NCI-H1417 treated with DMSO at 0.1 percent for 48 hours (cell line): ENCODE results near the gene CACNA2D1.

Experiments used
- DNase-seq: peaks from one replicate; lab custom pipeline; 2025; lab: John Stamatoyannopoulos, UW

The CACNA2D1 gene

DNA sequence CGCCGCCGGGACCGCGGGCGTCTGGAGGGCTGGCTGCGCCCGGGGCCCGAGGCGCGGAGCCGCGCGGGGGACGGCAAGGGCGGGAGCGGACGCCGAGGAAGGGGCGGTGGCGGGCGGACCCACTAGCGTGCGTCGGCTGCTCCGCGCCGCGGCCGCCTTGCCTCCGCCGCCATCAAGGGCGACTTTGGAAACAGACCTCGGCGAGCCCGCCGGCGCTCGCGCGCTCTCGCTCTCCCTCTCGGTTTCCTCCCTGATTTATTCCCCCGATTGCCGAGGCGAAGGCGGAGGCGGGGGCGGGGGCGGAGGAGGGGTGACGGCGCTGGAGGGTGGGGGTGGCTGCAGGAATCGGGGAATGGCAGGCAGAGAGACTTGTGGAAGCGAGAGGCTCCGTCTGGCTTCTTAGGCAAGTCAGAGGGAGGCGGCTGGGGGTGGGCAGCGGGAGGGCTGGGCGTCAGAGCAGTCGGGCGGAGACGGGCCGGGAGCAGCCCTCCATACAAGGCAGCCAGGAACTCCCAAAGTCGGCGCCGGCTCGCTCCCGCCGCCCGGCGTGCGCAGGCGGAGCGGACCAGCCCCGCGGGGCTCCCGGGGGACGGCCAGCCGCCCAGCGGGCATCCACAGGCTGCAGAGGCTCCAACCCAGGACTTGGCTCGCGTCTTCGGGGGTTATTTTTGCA, at the start of gene CACNA2D1:
TSS of gene CACNA2D1 (minus strand) at position 231 of the 673 bp plus-strand sequence.
- peak; percentile 80 for DNase-seq

DNA sequence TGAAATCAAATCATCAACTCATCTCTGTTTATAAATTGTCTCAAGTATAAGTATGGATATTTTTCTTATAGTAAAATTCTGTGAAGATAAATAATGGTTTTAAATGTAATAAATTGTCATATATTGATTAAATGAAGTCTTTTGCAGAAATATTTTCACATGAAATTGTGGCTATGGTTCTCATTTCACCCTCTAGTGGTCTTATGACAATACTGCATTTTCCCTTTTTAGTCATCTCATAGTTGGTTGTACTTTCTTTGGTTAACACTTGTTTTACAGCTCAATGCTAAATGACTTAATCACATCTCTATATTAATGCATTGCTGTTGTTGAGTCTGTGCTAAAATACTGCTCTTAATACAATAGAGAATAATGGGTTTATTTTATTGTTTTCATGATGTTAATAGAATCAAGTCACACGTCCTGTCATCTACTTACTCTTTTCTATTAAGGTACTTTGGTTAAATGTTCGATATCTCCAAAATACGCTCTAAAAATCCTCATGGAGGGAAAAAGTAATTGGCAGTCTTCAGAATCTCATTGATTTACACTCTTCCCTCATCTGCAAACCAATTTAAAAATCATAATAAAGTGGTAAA, 38.0 kb upstream of the CACNA2D1 start:
- DNase-seq = peak; percentile 15

DNA sequence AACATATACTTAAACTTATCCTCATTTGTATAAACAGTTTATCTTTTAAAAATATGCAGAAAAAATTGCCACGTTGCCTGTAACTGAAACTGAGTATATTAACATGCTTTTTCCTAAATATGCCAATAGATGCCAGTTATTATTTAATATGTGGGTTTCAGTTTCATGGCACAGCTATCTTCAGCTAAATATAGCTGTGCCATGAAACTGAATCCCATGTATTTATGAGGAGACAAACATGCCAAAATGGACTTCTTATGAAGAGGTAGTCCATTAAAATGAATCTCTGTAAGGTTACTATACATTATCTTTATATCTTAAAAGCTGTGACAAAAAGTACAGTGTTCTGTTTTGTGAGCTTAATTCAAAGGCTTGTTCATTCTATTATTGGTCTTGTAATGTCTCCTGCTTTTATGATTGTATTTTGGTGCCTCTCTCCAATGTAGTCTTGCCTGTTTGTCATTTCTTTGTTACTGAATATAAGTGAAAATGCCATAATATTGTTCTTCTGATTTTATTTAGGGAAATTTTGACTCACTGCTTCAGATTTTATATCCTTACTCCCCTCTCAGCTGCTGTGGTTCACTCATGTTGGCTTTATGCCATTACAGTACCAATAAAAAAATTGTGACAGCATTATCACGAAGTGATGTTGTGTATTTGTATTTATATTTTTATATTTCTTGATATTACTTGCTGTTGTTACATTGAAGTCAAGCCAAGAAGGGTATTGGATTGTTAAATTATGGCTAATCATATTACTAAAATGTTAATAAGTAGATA, 34.3 kb upstream of the CACNA2D1 start:
- peak; percentile 24 for DNase-seq

DNA sequence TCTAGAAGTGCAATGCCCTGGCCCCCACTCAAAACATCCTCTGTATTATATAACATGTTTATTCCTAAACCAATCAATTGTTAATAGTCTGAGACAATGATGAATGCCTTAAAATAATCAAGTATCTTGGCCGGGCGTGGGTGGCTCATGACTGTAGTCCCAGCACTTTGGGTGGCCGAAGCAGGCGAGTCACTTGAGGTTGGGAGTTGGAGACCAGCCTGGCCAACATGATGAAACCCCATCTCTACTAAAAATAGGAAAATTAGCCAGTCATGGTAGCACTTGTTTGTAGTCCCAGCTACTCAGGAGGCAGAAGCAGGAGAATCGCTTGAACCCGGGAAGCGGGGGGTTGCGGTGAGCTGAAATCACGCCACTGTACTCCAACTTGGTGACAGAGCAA, 29.4 kb upstream of the CACNA2D1 start:
- no peak for DNase-seq

DNA sequence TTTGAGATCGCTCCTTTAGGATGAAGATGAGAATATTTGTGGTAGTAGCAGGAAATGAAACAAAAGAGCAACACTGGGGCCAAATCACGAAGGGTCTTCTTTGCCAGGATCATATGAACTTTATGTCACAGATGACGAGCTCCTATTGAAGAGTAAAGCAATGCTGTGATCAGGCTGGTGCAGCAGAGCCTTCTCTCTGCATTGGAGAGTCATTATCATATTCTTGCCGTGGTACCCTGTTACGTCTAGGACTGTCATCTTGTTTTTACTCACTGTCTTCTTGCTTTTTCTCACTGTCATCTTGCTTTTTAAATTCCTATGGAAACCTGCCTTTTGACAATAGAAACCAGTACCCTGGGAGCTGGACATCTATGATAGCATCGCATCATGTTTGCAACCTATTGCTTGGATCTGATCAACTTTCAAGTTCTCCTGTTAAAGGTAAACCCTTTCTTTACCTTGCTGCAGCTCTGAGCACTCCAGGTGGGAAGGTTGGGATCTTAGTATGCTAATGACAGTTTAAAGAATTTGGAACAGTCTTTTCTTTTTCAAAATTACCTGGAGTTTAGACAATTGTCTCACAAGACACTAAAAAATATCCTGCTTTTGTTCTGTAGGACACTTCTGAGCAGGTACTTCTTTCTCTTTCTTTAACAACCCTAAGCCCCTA, 27.9 kb upstream of the CACNA2D1 start:
- DNase-seq = no peak

DNA sequence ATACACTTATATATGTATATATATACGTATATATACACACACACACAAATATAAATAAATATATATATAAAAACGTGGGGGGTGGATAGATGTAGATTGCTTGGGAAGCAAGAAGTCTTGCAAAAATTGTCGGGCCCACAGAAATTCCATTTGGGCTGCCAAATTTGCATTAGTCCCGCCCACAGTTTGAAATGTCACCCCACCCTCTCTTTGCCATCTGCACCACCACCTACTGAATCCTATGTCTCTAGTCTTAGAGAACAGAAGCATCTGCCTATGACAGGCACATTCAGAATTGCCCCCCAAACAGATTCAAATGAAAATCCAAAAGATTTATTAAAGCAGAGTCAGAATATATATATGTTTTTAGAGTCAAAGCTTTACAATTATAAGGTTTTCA, 25.6 kb upstream of the CACNA2D1 start:
- DNase-seq = no peak

DNA sequence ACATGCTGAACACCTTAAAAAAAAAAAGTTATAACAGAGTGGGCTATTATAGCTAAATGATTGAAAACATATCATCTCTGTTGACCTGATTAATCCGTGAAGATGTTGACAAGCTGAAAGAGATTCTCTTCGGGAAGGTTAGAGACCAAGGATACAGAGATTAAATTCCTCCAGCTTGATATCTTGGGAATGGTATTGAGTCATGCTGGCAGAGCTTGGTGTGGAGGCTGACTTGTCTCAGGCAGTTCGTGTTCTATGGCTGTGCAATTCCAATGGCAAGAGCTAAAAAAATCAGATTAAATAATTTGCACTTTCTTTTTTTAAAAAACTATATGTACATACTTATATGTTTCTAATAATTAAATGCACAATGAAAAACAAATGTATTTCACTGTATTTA, 24.9 kb upstream of the CACNA2D1 start:
- DNase-seq = no peak

DNA sequence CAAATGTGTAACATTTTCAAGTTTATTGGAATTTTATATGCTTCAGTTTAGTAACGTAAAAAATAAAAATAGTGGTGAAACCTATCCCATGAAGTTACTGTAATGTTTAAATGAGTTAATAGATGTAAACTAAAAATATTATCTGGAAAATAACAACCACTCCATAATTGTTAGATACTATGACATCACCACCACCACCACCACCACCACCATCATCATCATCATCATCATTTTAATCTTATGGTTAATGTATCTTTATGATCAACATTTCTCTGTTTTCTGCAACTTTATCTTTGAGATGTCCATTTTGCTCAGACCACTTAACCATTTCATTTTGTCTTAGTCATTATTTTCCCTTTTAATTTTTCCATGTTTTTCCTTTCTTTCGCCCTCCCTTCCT, 23.4 kb upstream of the CACNA2D1 start:
- no peak for DNase-seq

DNA sequence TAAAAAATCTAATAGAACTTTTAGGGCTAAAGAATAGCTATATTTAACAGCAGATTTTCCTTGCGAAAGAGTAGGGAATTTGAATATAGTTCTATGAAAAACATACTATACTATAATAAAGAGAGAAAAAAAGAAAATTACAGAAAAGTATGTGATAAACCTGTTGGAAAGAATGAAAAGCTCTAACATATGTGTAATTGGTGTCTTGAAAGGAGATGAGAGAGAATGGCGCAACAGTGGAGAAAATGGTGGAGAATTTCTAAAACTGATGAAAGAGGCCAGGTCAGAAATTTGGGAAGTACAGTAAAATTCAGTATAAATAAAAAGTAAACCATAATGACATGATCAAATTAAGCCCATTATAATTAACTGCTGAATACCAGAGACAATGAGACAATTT, 20.8 kb upstream of the CACNA2D1 start:
- DNase-seq = no peak

DNA sequence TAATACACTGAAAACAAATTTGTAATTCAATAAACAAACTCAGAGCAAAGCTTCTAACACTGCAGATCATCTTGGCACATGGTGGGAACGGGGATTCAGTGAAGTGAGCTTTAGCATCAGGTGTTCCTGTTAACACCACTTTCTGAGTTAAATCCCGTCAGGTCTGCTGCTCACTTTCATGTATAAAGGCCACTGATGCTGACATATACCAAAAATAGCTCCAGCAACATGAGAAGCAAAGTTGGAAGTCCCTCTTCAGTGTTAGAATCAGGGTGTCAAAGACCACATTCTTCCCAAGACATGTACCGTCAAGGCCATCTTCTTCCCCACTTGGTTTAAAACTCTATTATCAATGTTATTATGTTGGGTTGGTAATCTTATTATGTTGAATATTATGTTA, 11.7 kb upstream of the CACNA2D1 start:
- DNase-seq = no peak

DNA sequence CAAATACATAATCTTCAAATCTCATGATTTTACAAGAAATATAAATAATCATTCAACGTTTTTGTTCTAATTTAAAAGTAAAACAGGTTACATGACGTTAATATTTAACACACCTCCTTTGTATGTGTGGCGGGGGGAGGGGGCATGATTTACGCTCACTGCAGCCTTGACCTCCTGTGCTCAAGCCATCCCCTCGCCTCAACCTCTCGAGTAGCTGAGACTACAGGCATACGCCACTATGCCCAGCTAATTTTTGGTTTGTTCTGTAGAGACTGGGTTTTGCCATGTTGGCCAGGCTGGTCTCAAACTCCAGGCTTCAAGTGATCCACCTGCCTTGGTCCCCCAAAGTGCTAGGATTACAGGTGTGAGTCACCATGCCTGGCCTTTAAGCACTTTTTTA, 7.2 kb upstream of the CACNA2D1 start:
- no peak for DNase-seq

DNA sequence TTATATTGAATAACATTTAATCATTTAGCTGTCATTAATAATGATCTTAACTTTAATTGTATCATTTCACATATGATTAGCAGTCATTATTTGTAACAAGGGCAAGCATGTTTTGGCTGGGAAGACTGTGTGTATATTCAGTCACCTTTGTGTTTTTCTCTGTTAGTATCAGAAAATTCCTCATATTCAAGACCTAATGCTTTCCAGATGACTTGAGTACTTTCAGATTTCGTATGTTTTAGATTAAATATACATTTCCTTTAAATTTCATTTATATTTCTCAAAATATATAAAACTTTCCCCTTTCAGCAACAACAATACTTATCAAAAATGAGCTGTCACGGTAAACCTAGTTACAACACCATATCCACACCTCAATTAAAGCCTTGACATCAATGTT, 6.3 kb upstream of the CACNA2D1 start:
- no peak for DNase-seq

DNA sequence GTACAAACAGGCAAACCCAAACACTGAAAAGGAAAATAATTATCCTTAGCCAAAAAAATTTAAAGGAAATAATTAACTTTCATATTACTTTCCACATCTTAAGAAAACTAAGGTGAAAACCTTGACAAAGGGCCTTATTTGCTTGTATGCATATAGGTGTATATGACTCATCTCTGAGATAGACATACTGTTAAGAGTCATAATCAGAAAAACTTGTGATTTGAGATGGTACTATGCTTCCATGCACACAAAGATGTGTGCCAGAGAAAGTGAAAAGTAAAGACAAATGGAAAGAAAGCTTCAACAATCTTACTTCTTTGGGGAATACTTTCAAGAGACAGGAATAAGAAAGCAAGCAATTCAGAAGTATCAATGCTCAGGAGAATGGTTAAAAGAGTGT, 3.3 kb upstream of the CACNA2D1 start:
- DNase-seq = no peak

DNA sequence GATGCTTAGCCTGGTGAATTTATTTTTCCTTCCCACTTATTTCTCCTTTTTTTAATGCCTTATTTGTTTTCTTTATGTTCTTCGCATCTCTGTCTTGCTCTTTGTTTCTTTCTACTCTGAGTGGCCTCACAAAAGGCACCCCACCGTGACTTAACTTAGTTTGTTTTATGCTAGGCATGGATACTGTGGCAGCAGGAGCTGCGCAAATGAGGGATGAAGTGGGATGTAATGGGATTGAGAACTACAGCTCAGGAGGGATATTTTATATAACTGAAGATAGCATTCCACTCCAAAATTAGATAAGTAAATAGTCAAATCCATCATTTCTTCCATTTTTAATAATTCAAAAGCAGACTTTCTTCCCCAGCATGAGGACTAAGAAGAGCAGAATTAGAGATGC, 1.7 kb upstream of the CACNA2D1 start:
- DNase-seq = peak; percentile 88

DNA sequence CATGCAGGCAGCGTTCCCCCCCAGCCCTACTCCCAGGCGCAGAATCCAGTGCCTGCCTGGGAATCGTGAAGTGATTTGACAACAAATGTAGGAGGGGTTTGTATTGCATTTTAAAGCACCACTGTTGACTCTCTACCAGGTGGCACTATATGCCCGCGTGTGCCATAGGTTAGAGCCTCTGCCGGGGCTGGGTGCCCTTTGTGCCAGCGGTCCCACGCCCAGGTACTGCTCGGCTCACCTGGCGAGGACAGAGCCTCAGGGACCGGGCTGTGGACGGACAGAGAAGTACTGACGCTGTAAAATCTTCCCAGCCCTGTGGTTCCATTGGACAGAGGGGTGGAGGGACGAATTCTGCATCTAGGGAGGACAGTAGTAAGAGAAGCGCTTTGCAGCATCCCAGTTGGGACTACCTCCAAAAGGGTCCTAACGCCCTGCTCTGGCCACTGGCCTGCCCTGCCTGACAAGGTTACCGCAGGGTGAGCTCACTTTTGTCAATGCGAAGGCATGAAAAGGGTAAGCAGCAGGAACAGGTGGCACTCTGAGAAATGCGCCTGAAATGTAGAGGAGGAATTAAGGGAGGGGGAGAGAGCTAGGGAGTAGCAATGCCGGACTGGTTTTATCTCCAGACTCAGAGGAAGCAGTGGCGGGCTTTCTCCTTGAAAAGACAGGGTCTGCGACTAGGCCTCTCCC, 788 bp upstream of the CACNA2D1 start:
- peak; percentile 80 for DNase-seq

DNA sequence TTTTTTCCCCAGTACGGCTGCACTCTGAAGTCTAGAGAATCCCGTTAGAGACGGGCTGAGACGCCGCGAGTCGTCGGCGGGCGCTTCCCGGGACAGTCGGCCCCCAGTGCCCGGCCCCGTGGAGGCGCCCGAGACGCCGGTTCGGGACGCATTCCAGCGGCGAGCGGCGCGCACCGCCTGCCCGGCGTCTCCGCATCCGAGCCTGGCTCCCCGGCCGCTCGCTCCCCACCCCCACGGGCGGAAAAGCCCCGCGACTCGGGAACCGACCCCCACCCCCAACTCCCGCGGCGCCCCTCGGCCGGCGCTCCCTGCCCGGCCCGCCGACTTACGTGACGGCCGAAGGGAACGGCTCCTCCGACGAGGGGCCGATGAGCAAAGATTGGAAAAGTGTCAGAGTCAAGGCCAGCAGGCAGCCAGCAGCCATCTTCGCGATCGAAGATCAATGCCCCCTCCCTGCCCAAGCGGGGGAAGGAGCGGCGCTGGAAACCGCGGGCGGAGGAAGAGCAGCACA, 486 bp downstream of the CACNA2D1 start:
- no peak for DNase-seq

DNA sequence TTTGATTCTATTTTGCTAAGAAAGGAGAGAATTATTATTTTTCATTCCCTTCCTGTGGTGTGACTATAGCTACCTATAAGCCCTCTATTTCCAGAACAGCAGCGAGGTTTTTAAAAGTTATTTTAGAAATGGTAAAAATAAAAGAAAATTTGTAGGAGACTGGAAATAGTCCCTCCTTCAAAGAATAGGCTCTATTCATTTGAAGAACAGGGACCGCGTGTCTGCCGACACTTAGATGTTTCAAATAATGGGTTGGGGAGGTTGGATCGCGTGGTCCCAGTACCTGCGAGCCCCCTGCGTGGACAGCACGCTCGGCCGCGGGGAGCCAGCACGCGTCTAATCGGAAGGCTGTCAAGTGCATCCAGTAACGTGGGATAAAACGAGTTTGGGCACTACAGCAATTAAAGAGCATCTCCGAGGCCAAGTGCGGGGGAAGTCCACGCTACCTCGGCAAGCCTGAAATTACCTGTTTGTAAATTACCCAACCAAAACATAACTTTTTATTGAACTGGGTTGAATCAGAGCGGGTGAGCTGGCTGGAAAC, 1.0 kb downstream of the CACNA2D1 start:
- DNase-seq = peak; percentile 56

DNA sequence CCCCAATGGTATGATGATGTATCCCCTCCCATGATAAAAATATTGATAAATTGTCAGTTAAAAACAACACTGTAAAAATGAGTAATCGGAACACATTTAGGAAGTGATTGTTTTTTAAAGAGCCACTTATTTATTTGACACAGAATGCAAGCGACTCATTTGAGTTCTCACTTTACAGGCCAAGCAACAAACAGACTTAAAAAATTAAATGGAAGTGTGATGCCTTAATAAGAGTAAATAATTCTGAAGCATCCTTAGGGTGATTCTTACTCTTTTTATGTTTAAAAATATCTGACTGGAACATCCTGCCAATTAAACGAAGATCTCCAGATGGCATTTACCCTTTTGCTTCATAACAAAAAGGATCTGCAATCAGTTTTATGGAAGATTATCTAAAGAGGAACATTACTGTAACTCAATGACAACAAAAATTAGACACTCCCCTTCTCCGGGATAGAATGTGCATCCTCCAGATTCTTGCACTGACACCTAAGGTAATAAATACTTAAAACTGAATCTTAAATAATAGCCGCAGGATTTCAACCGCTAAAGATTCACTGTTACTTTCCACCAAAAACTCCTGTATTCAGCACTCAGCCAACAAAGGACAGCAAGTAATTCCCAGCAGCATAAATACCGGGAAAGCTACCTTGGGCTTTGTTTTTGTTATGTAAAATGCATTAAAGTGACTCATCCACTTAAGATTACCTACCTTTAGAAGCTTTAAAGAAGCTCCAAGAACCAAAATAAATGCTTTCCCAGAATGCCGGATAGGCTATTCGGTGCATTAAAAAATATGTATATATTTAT, 1.7 kb downstream of the CACNA2D1 start:
- peak; percentile 65 for DNase-seq

DNA sequence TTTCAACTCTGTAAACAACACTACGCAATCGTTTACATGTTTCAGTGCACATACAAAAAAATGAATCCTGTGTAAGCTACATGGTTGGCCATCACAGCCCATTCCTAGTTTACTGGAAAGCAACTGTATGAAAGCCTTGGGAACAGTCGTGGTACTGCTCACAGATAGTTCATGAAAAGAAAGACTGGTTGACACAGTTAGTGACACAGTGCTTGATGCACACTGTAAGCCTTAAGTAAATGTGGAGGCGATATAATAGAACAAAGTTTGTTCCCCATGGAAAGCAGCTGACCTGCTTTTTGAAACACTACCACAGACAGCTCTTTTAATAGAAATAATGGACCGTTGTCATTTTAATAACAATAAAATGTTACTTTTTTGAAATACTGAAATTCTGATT, 5.1 kb downstream of the CACNA2D1 start:
- no peak for DNase-seq

DNA sequence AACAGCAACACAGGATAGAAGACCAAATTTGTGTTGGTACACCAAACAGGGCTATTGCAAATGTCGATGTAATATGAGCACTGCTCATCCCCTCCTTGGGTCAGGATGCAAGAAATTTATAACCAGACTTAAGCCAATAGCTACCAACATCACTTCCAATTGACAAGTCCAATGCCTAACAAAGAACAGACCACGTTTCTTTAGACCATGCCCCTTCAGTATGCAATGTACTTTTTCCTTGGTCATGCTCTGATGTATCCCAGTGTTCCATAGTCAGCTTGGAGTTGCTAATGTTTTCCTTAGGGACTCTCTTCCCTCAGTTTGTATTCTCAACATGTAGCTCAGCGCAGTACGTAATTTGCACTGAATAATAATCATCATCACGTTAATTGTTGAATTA, 7.8 kb downstream of the CACNA2D1 start:
- DNase-seq = no peak
